Kidney epithelial cell (primary cell): ENCODE data around the gene STK32B. TPM values are rescaled to one million over a fixed set of nuclear protein-coding genes. Genes with fewer than 3 reads are reported as not detected.

Source experiments
- DNase-seq: peaks from one replicate; pipeline ENCODE4 v3.0.0-alpha.2; 2010; ENCODE audit warnings: low read depth
- H3K27me3 ChIP-seq: 2 replicates; pipeline ENCODE4 v1.6.0; 2011; ENCODE audit warnings: low read length; ENCODE audit not compliant: control insufficient read depth, insufficient read depth
- H3K36me3 ChIP-seq: 2 replicates; pipeline ENCODE4 v1.5.1; 2011; ENCODE audit warnings: low read length; ENCODE audit not compliant: control insufficient read depth, insufficient read depth
- H3K4me3 ChIP-seq: 2 replicates; pipeline ENCODE4 v1.5.1; 2011; ENCODE audit warnings: low read depth, mild to moderate bottlenecking, control low read depth, low read length
- CTCF ChIP-seq: IDR thresholded peaks from 2 replicates; pipeline ENCODE4 v1.5.1; 2011; ENCODE audit warnings: mild to moderate bottlenecking, moderate library complexity, low read length, control low read depth, inconsistent platforms; ENCODE audit not compliant: insufficient read depth, poor library complexity, severe bottlenecking
- total RNA-seq: library from RNA; depleted of rRNA; stranded (reverse); fragments of >200 nt; gene quantifications from 2 replicates; pipeline ENCODE4 v1.2.3, GENCODE V29; 2015

Gene STK32B
- total RNA-seq, 1 donor from 2014 or later = 3.6 TPM

GRCh38 chr4:5403746-5404497 lies 352.6 kb downstream of the STK32B start:
- H3K4me3 ChIP-seq = no peak overlapping the region
- no peak for DNase-seq
- no peaks in the 10 kb centered on the region for H3K36me3 ChIP-seq
- H3K27me3 ChIP-seq = no peaks in the 10 kb centered on the region
- no peak for TF ChIP-seq CTCF

GRCh38 chr4:5409237-5409636 lies 358.0 kb downstream of the STK32B start:
- no peak for TF ChIP-seq CTCF
- DNase-seq = no peak
- H3K27me3 ChIP-seq = no peaks in the 10 kb centered on the region
- no peak overlapping the region for H3K4me3 ChIP-seq
- no peaks in the 10 kb centered on the region for H3K36me3 ChIP-seq

GRCh38 chr4:5409972-5410618 lies 358.8 kb downstream of the STK32B start:
- no peak for TF ChIP-seq CTCF
- DNase-seq = no peak
- Histone ChIP-seq H3K36me3 (no peaks in the 10 kb centered on the region), H3K4me3 (no peak overlapping the region), H3K27me3 (no peaks in the 10 kb centered on the region)

- TF ChIP-seq CTCF = no peak
- Histone ChIP-seq H3K4me3 (no peak overlapping the region), H3K27me3 (no peaks in the 10 kb centered on the region), H3K36me3 (no peaks in the 10 kb centered on the region)
- no peak for DNase-seq
These were observed 361.0 kb downstream of the STK32B start for GRCh38 chr4:5412296-5412695.

GRCh38 chr4:5412751-5413150 lies 361.5 kb downstream of the STK32B start:
- no peak overlapping the region for H3K4me3 ChIP-seq
- no peaks in the 10 kb centered on the region for H3K36me3 ChIP-seq
- no peaks in the 10 kb centered on the region for H3K27me3 ChIP-seq
- DNase-seq = no peak
- no peak for TF ChIP-seq CTCF
